ENCODE data around the gene AUNIP.
"Not testable (repeated sequence)": the region's sequence is repeated elsewhere in the genome, so short reads cannot be mapped to it uniquely, and the experiment has no call there.

The AUNIP gene

GRCh38 chr1:25845664-25846063, 13.6 kb downstream of the AUNIP start:
- TF ChIP-seq CTCF (IDR thresholded peaks at IDR 0.05; ENCODE audit: low read length): no peak
- TF ChIP-seq EZH2 (IDR thresholded peaks at IDR 0.05; ENCODE audit: borderline replicate concordance, low read length): no peak
- Histone ChIP-seq H3K79me2 (ENCODE audit: insufficient read depth, low read length) (0 out of 2 replicates have a peak, but pooled peaks cover 2% of the 10 kb centered on the region), H3K9ac (ENCODE audit: low read length) (no peak overlapping the region), H4K20me1 (ENCODE audit: insufficient read depth, low read length) (no peaks in the 10 kb centered on the region), H3F3A (ENCODE audit: insufficient read depth, low read length) (no peaks in the 10 kb centered on the region), H3K36me3 (ENCODE audit: insufficient read depth, low read length) (no peaks in the 10 kb centered on the region; the same call in 1 of the 2 replicates), H3K27ac (ENCODE audit: low read depth, low read length, poor library complexity, severe bottlenecking) (peak overlapping the region; percentile 69), H3K4me3 (ENCODE audit: low read depth, low read length, poor library complexity, severe bottlenecking) (no peak overlapping the region), H3K27me3 (ENCODE audit: insufficient read depth, low read length) (no peaks in the 10 kb centered on the region), H3K4me1 (ENCODE audit: insufficient read depth, low read length, severe bottlenecking) (peaks cover 27% of the 10 kb centered on the region), H3K9me2 (ENCODE audit: low read depth, low read length) (no peaks in the 10 kb centered on the region), H3K4me2 (ENCODE audit: low read length) (no peak overlapping the region; the same call in 1 of the 2 replicates), H2AFZ (ENCODE audit: low read length) (no peak overlapping the region), H3K9me3 (ENCODE audit: low read length) (no peaks in the 10 kb centered on the region)

DNA sequence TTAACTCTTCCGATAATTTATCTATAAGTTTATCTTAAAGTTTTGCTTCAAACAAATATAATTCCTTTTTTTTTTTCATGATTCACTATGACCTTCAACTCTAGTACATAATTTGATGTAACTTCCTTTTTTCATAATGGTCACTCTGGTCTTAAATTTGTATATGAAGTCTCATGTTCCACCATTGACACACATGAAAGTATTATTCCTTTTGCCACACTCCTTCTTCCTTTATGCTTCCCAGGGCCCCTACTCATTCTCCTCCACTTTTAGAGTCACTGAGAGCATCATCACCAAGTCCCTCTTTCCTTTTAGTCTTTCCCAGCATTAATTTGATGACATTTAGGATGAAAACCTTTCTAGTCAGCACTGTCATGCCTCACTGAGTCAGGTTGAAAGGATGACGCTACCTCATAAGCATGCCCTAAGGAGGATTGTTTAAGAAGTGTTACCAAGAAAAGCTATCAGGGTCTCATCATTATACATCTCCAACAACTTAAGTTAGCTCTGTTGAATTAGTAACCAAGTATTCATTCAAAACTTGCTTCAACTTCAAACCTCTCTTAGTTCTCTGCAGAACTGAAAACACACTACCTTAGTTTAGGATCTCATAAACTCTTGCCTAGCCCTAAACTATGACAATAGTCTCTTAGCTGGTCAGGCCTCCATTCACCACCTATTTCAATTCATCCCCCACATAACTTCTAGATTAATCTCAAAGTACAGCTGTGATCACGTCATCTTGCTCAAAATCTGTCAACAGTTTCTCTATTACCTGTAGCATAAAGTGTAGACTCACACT, 14.5 kb downstream of the AUNIP start:
- peak overlapping the region; percentile 36; the same call in 1 of the 2 replicates for H3K4me2 ChIP-seq (ENCODE audit: low read length)
- no peak overlapping the region for H3K4me3 ChIP-seq (ENCODE audit: low read depth, low read length, poor library complexity, severe bottlenecking)
- no peak overlapping the region for H3K9ac ChIP-seq (ENCODE audit: low read length)
- no peaks in the 10 kb centered on the region for H3K27me3 ChIP-seq (ENCODE audit: insufficient read depth, low read length)
- H3K9me2 ChIP-seq (ENCODE audit: low read depth, low read length): no peaks in the 10 kb centered on the region
- no peaks in the 10 kb centered on the region for H3F3A ChIP-seq (ENCODE audit: insufficient read depth, low read length)
- H2AFZ ChIP-seq (ENCODE audit: low read length): no peak overlapping the region
- peak overlapping the region; percentile 69 for H3K27ac ChIP-seq (ENCODE audit: low read depth, low read length, poor library complexity, severe bottlenecking)
- H4K20me1 ChIP-seq (ENCODE audit: insufficient read depth, low read length): no peaks in the 10 kb centered on the region
- H3K79me2 ChIP-seq (ENCODE audit: insufficient read depth, low read length): no peaks in the 10 kb centered on the region
- peaks cover 27% of the 10 kb centered on the region for H3K4me1 ChIP-seq (ENCODE audit: insufficient read depth, low read length, severe bottlenecking)
- H3K9me3 ChIP-seq (ENCODE audit: low read length): no peaks in the 10 kb centered on the region
- no peaks in the 10 kb centered on the region; the same call in 1 of the 2 replicates for H3K36me3 ChIP-seq (ENCODE audit: insufficient read depth, low read length)
- no peak for TF ChIP-seq EZH2 (IDR thresholded peaks at IDR 0.05; ENCODE audit: borderline replicate concordance, low read length)
- no peak for TF ChIP-seq CTCF (IDR thresholded peaks at IDR 0.05; ENCODE audit: low read length)

DNA sequence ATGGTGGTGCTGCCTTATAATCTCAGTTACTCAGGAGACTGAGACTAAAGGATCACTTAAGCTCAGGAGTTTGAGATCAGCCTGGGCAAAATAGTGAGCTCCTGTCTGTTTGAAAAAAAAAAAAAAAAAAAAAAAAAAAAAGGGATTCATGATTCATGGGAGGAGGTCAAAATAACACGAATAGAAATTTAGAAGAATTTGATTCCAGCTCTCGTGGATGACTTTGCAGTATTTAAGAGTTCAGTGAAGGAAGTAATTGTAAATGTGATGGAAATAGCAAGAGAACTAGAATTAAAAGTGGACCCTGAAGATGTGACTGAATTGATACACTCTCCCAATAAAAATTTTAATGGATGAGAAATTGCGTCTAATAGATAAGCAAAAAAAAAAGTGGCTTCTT, 15.8 kb downstream of the AUNIP start:
- no peak overlapping the region for H2AFZ ChIP-seq (ENCODE audit: low read length)
- H3K79me2 ChIP-seq (ENCODE audit: insufficient read depth, low read length): no peaks in the 10 kb centered on the region
- no peak for TF ChIP-seq EZH2 (IDR thresholded peaks at IDR 0.05; ENCODE audit: borderline replicate concordance, low read length)
- TF ChIP-seq CTCF (IDR thresholded peaks at IDR 0.05; ENCODE audit: low read length): no peak
- H3K36me3 ChIP-seq (ENCODE audit: insufficient read depth, low read length): no peaks in the 10 kb centered on the region
- no peak overlapping the region for H3K27ac ChIP-seq (ENCODE audit: low read depth, low read length, poor library complexity, severe bottlenecking)
- no peaks in the 10 kb centered on the region for H3K27me3 ChIP-seq (ENCODE audit: insufficient read depth, low read length)
- no peak overlapping the region for H3K4me2 ChIP-seq (ENCODE audit: low read length)
- H3K9me3 ChIP-seq (ENCODE audit: low read length): no peaks in the 10 kb centered on the region
- H3F3A ChIP-seq (ENCODE audit: insufficient read depth, low read length): no peaks in the 10 kb centered on the region
- H3K9ac ChIP-seq (ENCODE audit: low read length): no peak overlapping the region
- no peak overlapping the region for H3K4me3 ChIP-seq (ENCODE audit: low read depth, low read length, poor library complexity, severe bottlenecking)
- no peaks in the 10 kb centered on the region for H4K20me1 ChIP-seq (ENCODE audit: insufficient read depth, low read length)
- H3K4me1 ChIP-seq (ENCODE audit: insufficient read depth, low read length, severe bottlenecking): peaks cover 27% of the 10 kb centered on the region
- no peaks in the 10 kb centered on the region for H3K9me2 ChIP-seq (ENCODE audit: low read depth, low read length)

GRCh38 chr1:25839808-25840207, 19.4 kb downstream of the AUNIP start:
- H3K27ac ChIP-seq (ENCODE audit: low read depth, low read length, poor library complexity, severe bottlenecking); H4K20me1 ChIP-seq (ENCODE audit: insufficient read depth, low read length); H3K4me3 ChIP-seq (ENCODE audit: low read depth, low read length, poor library complexity, severe bottlenecking); H3K9me2 ChIP-seq (ENCODE audit: low read depth, low read length); H3F3A ChIP-seq (ENCODE audit: insufficient read depth, low read length); H3K9me3 ChIP-seq (ENCODE audit: low read length); H3K27me3 ChIP-seq (ENCODE audit: insufficient read depth, low read length); H3K4me2 ChIP-seq (ENCODE audit: low read length); H3K9ac ChIP-seq (ENCODE audit: low read length); H3K79me2 ChIP-seq (ENCODE audit: insufficient read depth, low read length); H2AFZ ChIP-seq (ENCODE audit: low read length): not testable (repeated sequence)
- peaks cover 17% of the 10 kb centered on the region for H3K4me1 ChIP-seq (ENCODE audit: insufficient read depth, low read length, severe bottlenecking)
- H3K36me3 ChIP-seq (ENCODE audit: insufficient read depth, low read length): peaks cover 23% of the 10 kb centered on the region; the same call in 1 of the 2 replicates
